OCI-LY1 (cell line): ENCODE data around the gene RADIL.

Experiments used
- H2AFZ ChIP-seq: fragments of 200-600 bp; sonication (generic), shearing (Covaris generic); 2 replicates; pipeline ENCODE4 v1.6.0; 2014; ENCODE audit warnings: antibody characterized with exemption, mild to moderate bottlenecking, low read length
- H3F3A ChIP-seq: fragments of 200-600 bp; sonication (generic), shearing (Covaris generic); 2 replicates; pipeline ENCODE4 v1.6.0; 2014; ENCODE audit warnings: mild to moderate bottlenecking, antibody characterized with exemption, low read length, moderate library complexity; ENCODE audit not compliant: insufficient read depth
- H3K27ac ChIP-seq: fragments of 200-600 bp; sonication (generic); 2 replicates; pipeline ENCODE4 v1.5.1; 2014; ENCODE audit warnings: low read length, mixed run types, mild to moderate bottlenecking, low read depth; ENCODE audit not compliant: poor library complexity, severe bottlenecking
- H3K27me3 ChIP-seq: fragments of 200-600 bp; sonication (generic); 2 replicates; pipeline ENCODE4 v1.6.0; 2014; ENCODE audit warnings: antibody characterized with exemption, mild to moderate bottlenecking, low read length, moderate library complexity; ENCODE audit not compliant: insufficient read depth
- H3K36me3 ChIP-seq: fragments of 200-600 bp; sonication (generic); 2 replicates; pipeline ENCODE4 v1.6.1; 2014; ENCODE audit warnings: mild to moderate bottlenecking, antibody characterized with exemption, low read length, moderate library complexity, mixed read lengths; ENCODE audit not compliant: insufficient read depth
- H3K4me1 ChIP-seq: fragments of 200-600 bp; sonication (generic); 2 replicates; pipeline ENCODE4 v1.5.1; 2014; ENCODE audit warnings: mild to moderate bottlenecking, low read length, moderate library complexity; ENCODE audit not compliant: insufficient read depth, severe bottlenecking
- H3K4me2 ChIP-seq: fragments of 200-600 bp; sonication (generic), shearing (Covaris generic); 2 replicates; pipeline ENCODE4 v1.6.1; 2014; ENCODE audit warnings: low read length
- H3K4me3 ChIP-seq: fragments of 200-600 bp; sonication (generic); 2 replicates; pipeline ENCODE4 v1.5.1; 2014; ENCODE audit warnings: low read length, low read depth, mild to moderate bottlenecking, mixed read lengths; ENCODE audit not compliant: poor library complexity, severe bottlenecking
- H3K79me2 ChIP-seq: fragments of 200-600 bp; shearing (Covaris generic); 2 replicates; pipeline ENCODE4 v1.6.1; 2016; ENCODE audit warnings: mixed run types, low read length, mixed read lengths; ENCODE audit not compliant: insufficient read depth
- H3K9ac ChIP-seq: fragments of 200-600 bp; sonication (generic), shearing (Covaris generic); 2 replicates; pipeline ENCODE4 v1.6.1; 2014; ENCODE audit warnings: mild to moderate bottlenecking, low read length, mixed read lengths
- H3K9me2 ChIP-seq: fragments of 200-600 bp; sonication (generic), shearing (Covaris generic); 2 replicates; pipeline ENCODE4 v1.6.1; 2014; ENCODE audit warnings: low read depth, mild to moderate bottlenecking, low read length, mixed read lengths
- H3K9me3 ChIP-seq: fragments of 200-600 bp; shearing (Covaris generic); 2 replicates; pipeline ENCODE4 v1.6.1; 2014; ENCODE audit warnings: low read length, mixed read lengths
- H4K20me1 ChIP-seq: fragments of 200-600 bp; sonication (generic), shearing (Covaris generic); 2 replicates; pipeline ENCODE4 v1.6.0; 2016; ENCODE audit warnings: mild to moderate bottlenecking, low read length; ENCODE audit not compliant: insufficient read depth
- EZH2 ChIP-seq: fragments of 200-600 bp; sonication (generic), shearing (Covaris generic); IDR thresholded peaks from 2 replicates; pipeline ENCODE4 v1.8.0; 2017; ENCODE audit warnings: borderline replicate concordance, mixed run types, mild to moderate bottlenecking, antibody characterized with exemption, low read length, moderate library complexity, mixed read lengths
- TF ChIP-seq, protein P1 (sequence below): fragments of 200-600 bp; sonication (generic), shearing (Covaris generic); IDR thresholded peaks from 2 replicates; pipeline ENCODE4 v1.5.1; 2017; ENCODE audit warnings: mild to moderate bottlenecking, antibody characterized with exemption, low read length, moderate library complexity, mixed read lengths

The RADIL gene

DNA sequence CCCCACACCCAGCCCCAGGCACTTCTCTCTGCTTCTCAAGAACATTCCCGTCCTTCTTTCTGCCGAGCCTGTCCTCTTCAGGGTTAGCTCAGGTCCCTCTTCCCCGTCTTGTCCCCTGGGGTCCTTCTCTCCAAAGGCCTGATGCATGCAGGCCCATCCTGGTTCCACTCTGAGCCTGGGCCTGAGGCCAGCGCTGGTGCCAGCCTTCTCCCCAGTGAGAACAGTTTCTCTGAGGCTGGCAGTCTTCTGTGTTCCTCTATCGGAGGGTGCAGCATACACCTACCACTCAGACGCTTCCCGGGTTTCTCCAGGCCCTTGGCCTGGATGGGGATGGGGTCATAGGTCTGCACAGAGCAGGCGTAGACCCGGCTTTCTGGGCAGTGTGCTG lies 93.4 kb downstream of the RADIL start:
- no peaks in the 10 kb centered on the region for H3F3A ChIP-seq
- no peak overlapping the region for H2AFZ ChIP-seq
- no peaks in the 10 kb centered on the region for H3K79me2 ChIP-seq
- H3K9me3 ChIP-seq = no peaks in the 10 kb centered on the region
- H3K9me2 ChIP-seq = no peaks in the 10 kb centered on the region
- H3K9ac ChIP-seq = no peak overlapping the region
- peaks cover 46% of the 10 kb centered on the region for H3K36me3 ChIP-seq
- TF ChIP-seq, protein P1, sequence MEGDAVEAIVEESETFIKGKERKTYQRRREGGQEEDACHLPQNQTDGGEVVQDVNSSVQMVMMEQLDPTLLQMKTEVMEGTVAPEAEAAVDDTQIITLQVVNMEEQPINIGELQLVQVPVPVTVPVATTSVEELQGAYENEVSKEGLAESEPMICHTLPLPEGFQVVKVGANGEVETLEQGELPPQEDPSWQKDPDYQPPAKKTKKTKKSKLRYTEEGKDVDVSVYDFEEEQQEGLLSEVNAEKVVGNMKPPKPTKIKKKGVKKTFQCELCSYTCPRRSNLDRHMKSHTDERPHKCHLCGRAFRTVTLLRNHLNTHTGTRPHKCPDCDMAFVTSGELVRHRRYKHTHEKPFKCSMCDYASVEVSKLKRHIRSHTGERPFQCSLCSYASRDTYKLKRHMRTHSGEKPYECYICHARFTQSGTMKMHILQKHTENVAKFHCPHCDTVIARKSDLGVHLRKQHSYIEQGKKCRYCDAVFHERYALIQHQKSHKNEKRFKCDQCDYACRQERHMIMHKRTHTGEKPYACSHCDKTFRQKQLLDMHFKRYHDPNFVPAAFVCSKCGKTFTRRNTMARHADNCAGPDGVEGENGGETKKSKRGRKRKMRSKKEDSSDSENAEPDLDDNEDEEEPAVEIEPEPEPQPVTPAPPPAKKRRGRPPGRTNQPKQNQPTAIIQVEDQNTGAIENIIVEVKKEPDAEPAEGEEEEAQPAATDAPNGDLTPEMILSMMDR = no peak
- TF ChIP-seq EZH2 = no peak
- no peak overlapping the region for H3K4me2 ChIP-seq
- no peak overlapping the region for H3K4me3 ChIP-seq
- H3K4me1 ChIP-seq = no peaks in the 10 kb centered on the region
- H3K27ac ChIP-seq = no peak overlapping the region
- no peaks in the 10 kb centered on the region for H4K20me1 ChIP-seq
- no peaks in the 10 kb centered on the region for H3K27me3 ChIP-seq

DNA sequence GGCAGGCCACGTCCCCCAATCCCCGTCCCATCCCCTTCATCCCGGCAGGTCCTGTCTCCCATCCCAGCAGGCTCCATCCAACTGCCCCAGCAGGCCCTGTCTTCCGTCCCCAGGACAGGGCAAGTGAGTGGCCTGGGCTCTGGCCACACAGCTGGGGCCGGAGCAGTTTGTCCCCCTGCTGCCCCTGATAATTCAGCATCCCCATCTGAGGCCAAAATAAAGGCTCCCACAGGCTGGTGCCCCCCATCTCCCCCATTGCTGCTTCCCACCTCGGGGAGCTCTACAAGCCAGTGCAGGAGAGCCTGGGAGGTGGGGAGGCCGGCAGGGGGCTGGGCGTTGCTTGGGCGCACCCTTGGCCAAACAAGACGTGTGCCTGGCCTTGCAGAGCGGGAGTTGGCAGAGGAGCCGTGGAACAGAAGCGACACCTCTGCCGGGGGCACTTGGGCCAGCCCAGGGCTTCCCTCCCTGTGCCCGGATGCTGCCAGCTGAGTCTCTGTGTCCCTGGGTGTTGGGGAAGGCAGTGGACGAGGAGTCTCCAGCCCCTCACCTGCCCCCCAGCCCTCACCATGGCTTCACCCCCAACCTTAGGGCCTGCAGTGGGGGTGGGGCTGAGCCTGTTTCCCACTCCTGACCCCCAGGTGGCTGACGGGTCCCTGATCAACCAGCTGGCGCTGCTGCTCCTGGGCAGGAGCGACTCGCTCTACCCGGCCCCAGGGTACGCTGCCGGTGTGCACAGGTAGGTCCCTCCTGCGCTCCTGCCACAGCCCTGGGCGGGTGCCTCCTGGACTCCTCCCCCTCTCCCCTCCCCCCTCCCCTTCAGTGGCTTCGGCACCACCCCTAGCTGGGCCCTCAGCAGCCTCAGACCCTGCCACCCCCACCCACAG lies 94.1 kb downstream of the RADIL start:
- Histone ChIP-seq H3K4me3 (no peak overlapping the region), H3K27me3 (no peaks in the 10 kb centered on the region), H3K9me3 (no peaks in the 10 kb centered on the region), H3K9me2 (no peaks in the 10 kb centered on the region), H3K36me3 (peaks cover 50% of the 10 kb centered on the region), H2AFZ (no peak overlapping the region), H3K9ac (no peak overlapping the region), H3K27ac (no peak overlapping the region), H3K4me1 (no peaks in the 10 kb centered on the region), H4K20me1 (no peaks in the 10 kb centered on the region), H3F3A (no peaks in the 10 kb centered on the region), H3K79me2 (no peaks in the 10 kb centered on the region), H3K4me2 (no peak overlapping the region)
- TF ChIP-seq, protein P1 = no peak
- TF ChIP-seq EZH2 = no peak

DNA sequence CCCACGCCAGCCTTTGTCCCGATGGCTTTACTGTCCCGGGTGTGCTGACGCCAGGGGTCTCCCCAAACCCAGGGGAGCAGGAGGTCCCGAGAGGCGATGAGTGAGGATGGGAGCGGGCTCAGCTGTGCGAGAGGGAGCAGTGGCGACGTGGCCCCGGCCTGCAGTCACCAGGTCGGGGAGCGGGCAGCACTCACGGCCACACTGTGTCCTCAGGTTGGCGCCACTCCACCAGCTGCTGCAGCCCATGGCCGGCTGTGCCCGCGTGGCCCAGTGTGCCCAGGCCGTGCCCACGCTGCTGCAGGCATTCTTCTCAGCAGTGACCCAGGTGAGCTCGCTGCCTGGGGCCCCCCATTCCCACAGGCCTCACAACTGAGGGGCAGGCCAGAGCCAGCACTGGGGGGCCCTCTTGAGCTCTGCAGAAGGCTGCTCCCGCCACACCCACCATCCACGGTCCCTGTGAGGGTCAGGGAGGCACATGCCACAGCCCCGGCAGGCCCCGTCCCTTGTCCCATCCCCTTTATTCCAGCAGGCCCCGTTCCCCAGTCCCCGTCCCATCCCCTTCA lies 94.8 kb downstream of the RADIL start:
- H3K4me2 ChIP-seq = no peak overlapping the region
- no peaks in the 10 kb centered on the region for H3K27me3 ChIP-seq
- TF ChIP-seq, protein P1 = no peak
- no peak for TF ChIP-seq EZH2
- H2AFZ ChIP-seq = no peak overlapping the region
- peaks cover 58% of the 10 kb centered on the region for H3K36me3 ChIP-seq
- no peaks in the 10 kb centered on the region for H3K4me1 ChIP-seq
- no peaks in the 10 kb centered on the region for H3F3A ChIP-seq
- no peaks in the 10 kb centered on the region for H4K20me1 ChIP-seq
- H3K9me2 ChIP-seq = no peaks in the 10 kb centered on the region
- H3K4me3 ChIP-seq = no peak overlapping the region
- no peak overlapping the region for H3K9ac ChIP-seq
- no peaks in the 10 kb centered on the region for H3K79me2 ChIP-seq
- H3K9me3 ChIP-seq = no peaks in the 10 kb centered on the region
- H3K27ac ChIP-seq = no peak overlapping the region
